Measurements from ENCODE around the gene UROC1.

The UROC1 gene

GRCh38 chr3:126454437-126455198, 63.0 kb downstream of the UROC1 start:
- Histone ChIP-seq H3K27ac (replicated peaks; ENCODE audit: low read length) (no peak overlapping the region), H2BK120ac (ENCODE audit: low read depth, low read length) (no peak overlapping the region), H3K4me2 (ENCODE audit: insufficient read depth, low read length, poor library complexity, severe bottlenecking) (no peak overlapping the region), H3K9me3 (replicated peaks in 1 of 2; ENCODE audit: control insufficient read depth in 2 of 2, insufficient read depth in 1 of 2, low read depth in 1 of 2, low read length in 2 of 2) (no peaks in the 10 kb centered on the region), H2AFZ (ENCODE audit: low read length) (no peak overlapping the region), H3K4me1 (ENCODE audit: control insufficient read depth in 2 of 2, insufficient read depth in 1 of 2, low read depth in 1 of 2, low read length in 2 of 2) (peaks cover 0 to 16% of the 10 kb centered on the region in 2 donors), H3K23ac (ENCODE audit: low read depth, low read length, poor library complexity) (no peak overlapping the region), H3K79me1 (ENCODE audit: low read depth, low read length) (peaks cover 4% of the 10 kb centered on the region), H3K9ac (ENCODE audit: low read depth, low read length, poor library complexity) (no peak overlapping the region), H3K4me3 (ENCODE audit: low read length in 2 of 2) (no peak overlapping the region), H2BK12ac (ENCODE audit: low read length) (no peak overlapping the region), H2AK5ac (ENCODE audit: low read depth, low read length) (no peak overlapping the region), H2BK5ac (ENCODE audit: low read length) (no peak overlapping the region), H2BK15ac (ENCODE audit: low read length) (no peak overlapping the region), H3K18ac (ENCODE audit: low read length) (no peak overlapping the region), H3K4ac (ENCODE audit: low read length) (no peak overlapping the region), H4K8ac (ENCODE audit: low read depth, low read length) (no peak overlapping the region), H4K91ac (ENCODE audit: low read depth, low read length, poor library complexity) (no peak overlapping the region), H3K36me3 (replicated peaks in 1 of 2; ENCODE audit: control insufficient read depth in 2 of 2, insufficient read depth in 2 of 2, low read length in 2 of 2) (peaks cover 30 to 84% of the 10 kb centered on the region in 2 donors), H3K14ac (ENCODE audit: low read length) (no peak overlapping the region), H3K27me3 (ENCODE audit: control insufficient read depth in 3 of 3, insufficient read depth in 3 of 3, low read depth in 1 of 3, low read length in 3 of 3) (no peaks in the 10 kb centered on the region)
- no peak for DNase-seq (ENCODE audit: low spot score)
- WGBS, 2 donors (ENCODE audit: extremely low coverage in 2 of 2, insufficient read length in 2 of 2, insufficient replicate concordance in 1 of 2) = no CpG with 5 or more reads among the region's 6 CpGs

- DNase-seq (ENCODE audit: low spot score) = no peak
- Histone ChIP-seq H3K4me2 (ENCODE audit: insufficient read depth, low read length, poor library complexity, severe bottlenecking) (no peak overlapping the region), H2AK5ac (ENCODE audit: low read depth, low read length) (no peak overlapping the region), H2BK12ac (ENCODE audit: low read length) (no peak overlapping the region), H2AFZ (ENCODE audit: low read length) (no peak overlapping the region), H3K4me1 (ENCODE audit: control insufficient read depth in 2 of 2, insufficient read depth in 1 of 2, low read depth in 1 of 2, low read length in 2 of 2) (peaks cover 0 to 16% of the 10 kb centered on the region in 2 donors), H2BK120ac (ENCODE audit: low read depth, low read length) (no peak overlapping the region), H3K14ac (ENCODE audit: low read length) (no peak overlapping the region), H4K8ac (ENCODE audit: low read depth, low read length) (no peak overlapping the region), H3K18ac (ENCODE audit: low read length) (no peak overlapping the region), H3K27ac (replicated peaks; ENCODE audit: low read length) (no peak overlapping the region), H3K23ac (ENCODE audit: low read depth, low read length, poor library complexity) (no peak overlapping the region), H3K79me1 (ENCODE audit: low read depth, low read length) (peaks cover 4% of the 10 kb centered on the region), H3K9me3 (replicated peaks in 1 of 2; ENCODE audit: control insufficient read depth in 2 of 2, insufficient read depth in 1 of 2, low read depth in 1 of 2, low read length in 2 of 2) (no peaks in the 10 kb centered on the region), H3K4me3 (ENCODE audit: low read length in 2 of 2) (no peak overlapping the region), H3K9ac (ENCODE audit: low read depth, low read length, poor library complexity) (no peak overlapping the region), H3K27me3 (ENCODE audit: control insufficient read depth in 3 of 3, insufficient read depth in 3 of 3, low read depth in 1 of 3, low read length in 3 of 3) (no peaks in the 10 kb centered on the region), H4K91ac (ENCODE audit: low read depth, low read length, poor library complexity) (no peak overlapping the region), H3K4ac (ENCODE audit: low read length) (no peak overlapping the region), H2BK5ac (ENCODE audit: low read length) (no peak overlapping the region), H3K36me3 (replicated peaks in 1 of 2; ENCODE audit: control insufficient read depth in 2 of 2, insufficient read depth in 2 of 2, low read length in 2 of 2) (peaks cover 25 to 84% of the 10 kb centered on the region in 2 donors), H2BK15ac (ENCODE audit: low read length) (no peak overlapping the region)
- WGBS, 2 donors (ENCODE audit: extremely low coverage in 2 of 2, insufficient read length in 2 of 2, insufficient replicate concordance in 1 of 2) = no CpG with 5 or more reads among the region's 1 CpG
Observed at GRCh38 chr3:126454025-126454424, 63.5 kb downstream of the UROC1 start.

DNA sequence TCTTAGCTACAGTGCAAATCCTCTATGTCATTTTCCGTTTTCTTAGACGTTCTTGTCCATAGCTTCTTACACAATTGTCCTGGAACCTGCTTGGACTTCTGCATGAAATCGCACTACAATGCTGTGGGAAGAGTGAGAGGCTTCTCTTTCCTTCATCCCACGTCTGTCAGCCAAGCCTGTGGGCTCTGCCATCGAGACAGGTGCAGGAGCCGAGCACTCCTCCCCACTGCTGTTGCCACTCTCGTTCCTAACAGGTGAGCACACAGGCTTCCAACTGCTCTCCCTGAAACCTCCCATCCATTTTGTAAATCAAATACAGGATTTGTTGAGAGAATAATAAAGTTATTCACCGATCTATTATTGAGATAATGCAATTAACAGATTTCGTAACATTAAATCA, 65.4 kb downstream of the UROC1 start:
- DNase-seq (ENCODE audit: low spot score) = no peak
- Histone ChIP-seq H3K9me3 (replicated peaks in 1 of 2; ENCODE audit: control insufficient read depth in 2 of 2, insufficient read depth in 1 of 2, low read depth in 1 of 2, low read length in 2 of 2) (no peaks in the 10 kb centered on the region), H2BK12ac (ENCODE audit: low read length) (no peak overlapping the region), H3K4me2 (ENCODE audit: insufficient read depth, low read length, poor library complexity, severe bottlenecking) (no peak overlapping the region), H3K27ac (replicated peaks; ENCODE audit: low read length) (no peak overlapping the region), H3K79me1 (ENCODE audit: low read depth, low read length) (peaks cover 4% of the 10 kb centered on the region), H3K36me3 (replicated peaks in 1 of 2; ENCODE audit: control insufficient read depth in 2 of 2, insufficient read depth in 2 of 2, low read length in 2 of 2) (peaks cover 23 to 85% of the 10 kb centered on the region in 2 donors), H3K23ac (ENCODE audit: low read depth, low read length, poor library complexity) (no peak overlapping the region), H3K18ac (ENCODE audit: low read length) (no peak overlapping the region), H2BK15ac (ENCODE audit: low read length) (no peak overlapping the region), H2AK5ac (ENCODE audit: low read depth, low read length) (no peak overlapping the region), H3K9ac (ENCODE audit: low read depth, low read length, poor library complexity) (no peak overlapping the region), H2BK120ac (ENCODE audit: low read depth, low read length) (no peak overlapping the region), H3K27me3 (ENCODE audit: control insufficient read depth in 3 of 3, insufficient read depth in 3 of 3, low read depth in 1 of 3, low read length in 3 of 3) (no peaks in the 10 kb centered on the region), H2AFZ (ENCODE audit: low read length) (no peak overlapping the region), H4K8ac (ENCODE audit: low read depth, low read length) (no peak overlapping the region), H3K4me1 (ENCODE audit: control insufficient read depth in 2 of 2, insufficient read depth in 1 of 2, low read depth in 1 of 2, low read length in 2 of 2) (peaks cover 0 to 16% of the 10 kb centered on the region in 2 donors), H3K4me3 (ENCODE audit: low read length in 2 of 2) (no peak overlapping the region), H2BK5ac (ENCODE audit: low read length) (no peak overlapping the region), H4K91ac (ENCODE audit: low read depth, low read length, poor library complexity) (no peak overlapping the region), H3K14ac (ENCODE audit: low read length) (no peak overlapping the region), H3K4ac (ENCODE audit: low read length) (no peak overlapping the region)
- WGBS, 2 donors (ENCODE audit: extremely low coverage in 2 of 2, insufficient read length in 2 of 2, insufficient replicate concordance in 1 of 2) = no CpG with 5 or more reads among the region's 9 CpGs

DNA sequence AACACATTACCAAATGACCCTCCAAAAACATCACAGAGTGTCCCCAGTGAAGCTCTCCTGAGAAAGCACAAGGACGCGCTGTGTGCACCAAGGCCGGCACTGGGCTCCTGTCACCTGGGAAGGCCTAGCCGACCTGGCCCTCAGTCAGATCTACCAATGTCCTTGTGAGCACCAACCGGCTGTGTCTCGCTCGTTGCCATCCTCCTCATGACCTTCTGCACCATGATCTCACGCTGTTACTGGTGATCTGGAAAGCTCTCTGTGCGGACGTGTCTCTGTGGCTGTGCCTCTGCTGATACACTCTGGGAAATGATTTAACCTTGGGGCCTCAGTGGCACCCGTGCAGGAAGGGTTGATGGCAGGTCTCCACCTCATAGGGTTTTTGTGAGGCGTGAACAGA, 66.1 kb downstream of the UROC1 start:
- no peak for DNase-seq (ENCODE audit: low spot score)
- no CpG with 5 or more reads among the region's 12 CpGs for WGBS, 2 donors (ENCODE audit: extremely low coverage in 2 of 2, insufficient read length in 2 of 2, insufficient replicate concordance in 1 of 2)
- H2BK120ac ChIP-seq (ENCODE audit: low read depth, low read length) = no peak overlapping the region

More for the DNA sequence above, 66.1 kb downstream of the UROC1 start:
- H4K91ac ChIP-seq (ENCODE audit: low read depth, low read length, poor library complexity) = no peak overlapping the region
- no peak overlapping the region for H3K4me3 ChIP-seq (ENCODE audit: low read length in 2 of 2)
- H4K8ac ChIP-seq (ENCODE audit: low read depth, low read length) = no peak overlapping the region
- no peak overlapping the region for H2AK5ac ChIP-seq (ENCODE audit: low read depth, low read length)
- no peak overlapping the region for H2BK5ac ChIP-seq (ENCODE audit: low read length)
- H3K18ac ChIP-seq (ENCODE audit: low read length) = no peak overlapping the region
- no peak overlapping the region for H3K23ac ChIP-seq (ENCODE audit: low read depth, low read length, poor library complexity)
- no peak overlapping the region for H2AFZ ChIP-seq (ENCODE audit: low read length)
- no peaks in the 10 kb centered on the region for H3K9me3 ChIP-seq (replicated peaks in 1 of 2; ENCODE audit: control insufficient read depth in 2 of 2, insufficient read depth in 1 of 2, low read depth in 1 of 2, low read length in 2 of 2)
- no peak overlapping the region for H3K4me2 ChIP-seq (ENCODE audit: insufficient read depth, low read length, poor library complexity, severe bottlenecking)
- H3K9ac ChIP-seq (ENCODE audit: low read depth, low read length, poor library complexity) = no peak overlapping the region
- H2BK15ac ChIP-seq (ENCODE audit: low read length) = no peak overlapping the region
- no peak overlapping the region for H3K4ac ChIP-seq (ENCODE audit: low read length)
- H3K27me3 ChIP-seq (ENCODE audit: control insufficient read depth in 3 of 3, insufficient read depth in 3 of 3, low read depth in 1 of 3, low read length in 3 of 3) = no peaks in the 10 kb centered on the region
- H2BK12ac ChIP-seq (ENCODE audit: low read length) = no peak overlapping the region
- H3K27ac ChIP-seq (replicated peaks; ENCODE audit: low read length) = no peak overlapping the region
- H3K14ac ChIP-seq (ENCODE audit: low read length) = no peak overlapping the region
- peaks cover 4% of the 10 kb centered on the region for H3K79me1 ChIP-seq (ENCODE audit: low read depth, low read length)
- peaks cover 2 to 16% of the 10 kb centered on the region in 2 donors for H3K4me1 ChIP-seq (ENCODE audit: control insufficient read depth in 2 of 2, insufficient read depth in 1 of 2, low read depth in 1 of 2, low read length in 2 of 2)
- peaks cover 16 to 78% of the 10 kb centered on the region in 2 donors for H3K36me3 ChIP-seq (replicated peaks in 1 of 2; ENCODE audit: control insufficient read depth in 2 of 2, insufficient read depth in 2 of 2, low read length in 2 of 2)
